IMR-90 (cell line): Measurements from ENCODE around the gene IL16. TPM values are rescaled to one million over a fixed set of nuclear protein-coding genes. Genes with fewer than 3 reads are reported as not detected.

ENCODE experiments used
- ATAC-seq: fragments of 200-7000 bp; cut with Tn5 transposase; 2 replicates; pipeline ENCODE4 v1.9.1; 2020; ENCODE audit warnings: low read depth, mild to moderate bottlenecking, moderate library complexity
- BruUV-seq: library from RNA; stranded (reverse); fragments of 400-500 nt; replicated peaks from 2 replicates; lab custom pipeline; 2021; lab: Mats Ljungman, UMichigan
- CTCF ChIA-PET: fragments of 300-600 bp; formaldehyde crosslinking; extraction: SDS; loops from one replicate; lab custom pipeline; 2021; ENCODE audit warnings: antibody characterized with exemption; lab: Yijun Ruan, JAX
- POLR2A ChIA-PET: fragments of 300-600 bp; sonication (Branson Sonifier 250); formaldehyde crosslinking; loops from one replicate; lab custom pipeline; 2022; ENCODE audit warnings: antibody characterized with exemption; ENCODE audit not compliant: unreplicated experiment; lab: Charles Lee
- DNase-seq: peaks from one replicate; pipeline ENCODE4 v3.0.0; 2013
- H2AFZ ChIP-seq: replicated peaks from 2 replicates; pipeline ENCODE3; 2013; ENCODE audit warnings: low read length, mild to moderate bottlenecking; ENCODE audit not compliant: poor library complexity
- H2AK5ac ChIP-seq: 2 replicates; pipeline ENCODE4 v1.6.1; 2013; ENCODE audit warnings: low read depth, low read length, inconsistent platforms
- H2AK9ac ChIP-seq: replicated peaks from 2 replicates; pipeline ENCODE3; 2013; ENCODE audit warnings: mild to moderate bottlenecking, low read depth, low read length, moderate library complexity; ENCODE audit not compliant: poor library complexity
- H2BK120ac ChIP-seq: 2 replicates; pipeline ENCODE4 v1.6.1; 2013; ENCODE audit warnings: low read depth, low read length, inconsistent platforms
- H2BK15ac ChIP-seq: 3 replicates; pipeline ENCODE4 v1.6.1; 2013; ENCODE audit warnings: low read depth, low read length, inconsistent platforms
- H2BK20ac ChIP-seq: 2 replicates; pipeline ENCODE4 v1.6.1; 2013; ENCODE audit warnings: low read depth, mild to moderate bottlenecking, inconsistent platforms, low read length, moderate library complexity
- H2BK5ac ChIP-seq: 2 replicates; pipeline ENCODE4 v1.6.1; 2013; ENCODE audit warnings: mild to moderate bottlenecking, low read depth, low read length, inconsistent platforms; ENCODE audit not compliant: poor library complexity, severe bottlenecking
- H3K14ac ChIP-seq: replicated peaks from 2 replicates; pipeline ENCODE4 v1.6.1; 2013; ENCODE audit warnings: low read depth, low read length, inconsistent platforms
- H3K18ac ChIP-seq: 2 replicates; pipeline ENCODE4 v1.6.1; 2013; ENCODE audit warnings: low read depth, low read length, control low read depth
- H3K23ac ChIP-seq: 2 replicates; pipeline ENCODE4 v1.6.1; 2013; ENCODE audit warnings: low read depth, low read length, inconsistent platforms
- H3K27ac ChIP-seq: 2 replicates; pipeline ENCODE4 v1.5.1; 2013; ENCODE audit warnings: mild to moderate bottlenecking, control low read depth, low read length; ENCODE audit not compliant: insufficient read depth
- H3K27me3 ChIP-seq: 2 replicates; pipeline ENCODE4 v1.6.1; 2013; ENCODE audit warnings: low read length; ENCODE audit not compliant: control insufficient read depth, insufficient read depth
- H3K36me3 ChIP-seq: 2 replicates; pipeline ENCODE4 v1.6.1; 2013; ENCODE audit warnings: low read length, mixed read lengths; ENCODE audit not compliant: control insufficient read depth, insufficient read depth
- H3K4ac ChIP-seq: 2 replicates; pipeline ENCODE4 v1.6.1; 2013; ENCODE audit warnings: low read depth, low read length, inconsistent platforms
- H3K4me1 ChIP-seq: 2 replicates; pipeline ENCODE4 v1.6.1; 2013; ENCODE audit warnings: low read length, mixed read lengths; ENCODE audit not compliant: control insufficient read depth, insufficient read depth
- H3K4me2 ChIP-seq: 2 replicates; pipeline ENCODE4 v1.6.1; 2013; ENCODE audit warnings: low read depth, mild to moderate bottlenecking, control low read depth, low read length, moderate library complexity
- H3K4me3 ChIP-seq: 2 replicates; pipeline ENCODE4 v1.5.1; 2013; ENCODE audit warnings: low read depth, mild to moderate bottlenecking, control low read depth, low read length, moderate library complexity; ENCODE audit not compliant: insufficient read depth
- H3K56ac ChIP-seq: 2 replicates; pipeline ENCODE4 v1.6.1; 2013; ENCODE audit warnings: low read length, inconsistent platforms; ENCODE audit not compliant: insufficient read depth; ENCODE audit errors: extremely low read depth
- H3K79me1 ChIP-seq, 2 experiments: 2 replicates each; pipeline ENCODE4 v1.6.1; 2013; ENCODE audit warnings: low read length in 2 of 2, inconsistent platforms in 1 of 2, low read depth in 1 of 2
- H3K9ac ChIP-seq: 2 replicates; pipeline ENCODE4 v1.6.1; 2013; ENCODE audit warnings: low read depth, low read length, control low read depth
- H3K9me1 ChIP-seq: 2 replicates; pipeline ENCODE4 v1.6.1; 2013; ENCODE audit warnings: low read length, inconsistent platforms; ENCODE audit not compliant: insufficient read depth
- H3K9me3 ChIP-seq: 2 replicates; pipeline ENCODE4 v1.6.1; 2013; ENCODE audit warnings: low read length; ENCODE audit not compliant: control insufficient read depth, insufficient read depth
- H4K20me1 ChIP-seq: 2 replicates; pipeline ENCODE4 v1.6.1; 2013; ENCODE audit warnings: low read length, inconsistent platforms; ENCODE audit not compliant: insufficient read depth
- H4K5ac ChIP-seq: 2 replicates; pipeline ENCODE4 v1.6.1; 2013; ENCODE audit warnings: mild to moderate bottlenecking, low read depth, low read length, control low read depth
- H4K8ac ChIP-seq, 2 experiments: 2 replicates each; pipeline ENCODE4 v1.6.1; 2013; ENCODE audit warnings: low read depth in 2 of 2, low read length in 2 of 2, control low read depth in 1 of 2, inconsistent platforms in 1 of 2
- H4K91ac ChIP-seq: 2 replicates; pipeline ENCODE4 v1.6.1; 2013; ENCODE audit warnings: low read depth, low read length, inconsistent platforms; ENCODE audit not compliant: insufficient read depth
- MAZ ChIP-seq: IDR thresholded peaks from 2 replicates; pipeline ENCODE4 v1.6.1; 2012; ENCODE audit warnings: low read depth, mild to moderate bottlenecking, low read length, improper control_type of control experiment, moderate library complexity, borderline replicate concordance
- RAD21 ChIP-seq: IDR thresholded peaks from 2 replicates; pipeline ENCODE4 v1.6.1; 2012; ENCODE audit warnings: low read length, improper control_type of control experiment
- WGBS, 2 experiments: methylation state at CpG; one replicate each; pipeline versions ENCODE4 v1.1.5 to v1.1.7; 2013; ENCODE audit warnings: missing lambda C conversion rate in 2 of 2; ENCODE audit not compliant: insufficient read length in 1 of 2; ENCODE audit errors: extremely low coverage in 2 of 2; 5-methylcytosine and 5-hydroxymethylcytosine counted together
- dilution Hi-C: fragments of 300-500 bp; cut with HindIII; formaldehyde crosslinking; loops from one replicate; pipeline ENCODE4 v1.14.3; 2018; ENCODE audit warnings: low sequenced_read_pairs; ENCODE audit not compliant: unreplicated experiment
- in situ Hi-C: fragments of 300-500 bp; cut with MboI; formaldehyde crosslinking; loops from 3 replicates; pipeline ENCODE4 v1.14.3; 2019; ENCODE audit warnings: low sequenced_read_pairs, inconsistent platforms, mixed read lengths
- intact Hi-C: fragments of 100-400 bp; cut with micrococcal nuclease; formaldehyde crosslinking; loops from 2 replicates; pipeline ENCODE4 v1.10.0; 2022
- polyA plus RNA-seq, 3 experiments: library from polyadenylated mRNA; depleted of rRNA; stranded (reverse); fragments of >200 nt; gene quantifications; 2 replicates each; pipeline ENCODE4 v1.2.3, GENCODE V29; 2012; ENCODE audit warnings: low replicate concordance in 1 of 3
- total RNA-seq: library from RNA; depleted of rRNA; stranded (reverse); fragments of >200 nt; gene quantifications from 2 replicates; pipeline ENCODE4 v1.2.3, GENCODE V29; 2012

The IL16 gene
- total and polyA plus RNA-seq, 2 of the 4 experiments (the other 2 are of a cell fraction) = 0.18 to 0.27 TPM

- BruUV-seq = no TSS peak
- ATAC-seq (no peak), DNase-seq (no peak)
- no peaks in the 10 kb centered on the region for H3K36me3 ChIP-seq
- peaks cover 5% of the 10 kb centered on the region; the same call in 1 of the 2 replicates for H3K4me1 ChIP-seq
- no peak overlapping the region for H2AK5ac ChIP-seq
- no peak overlapping the region for H2BK120ac ChIP-seq
- H3K4me2 ChIP-seq = no peak overlapping the region
- no peak overlapping the region for H4K91ac ChIP-seq
- dilution Hi-C loops (no loop called here), in situ Hi-C loops (loop anchor here (10.0 kb wide), 1 partner anchor 51 kb away; no protein-coding TSS in a partner anchor), intact Hi-C loops (loop anchor here (5.0 kb wide), 1 partner anchor 39 kb away; no protein-coding TSS in a partner anchor)
- no peak overlapping the region for H3K56ac ChIP-seq
- no CpG with 5 or more reads among the region's 4 CpGs for WGBS, 2 experiments
- H2BK20ac ChIP-seq = no peak overlapping the region
- H3K23ac ChIP-seq = no peak overlapping the region
- no peaks in the 10 kb centered on the region for H4K20me1 ChIP-seq
- H3K9ac ChIP-seq = no peak overlapping the region
- no peak overlapping the region for H3K18ac ChIP-seq
- no peak overlapping the region for H4K8ac ChIP-seq
- no peak overlapping the region for H2AFZ ChIP-seq
- H3K79me1 ChIP-seq = no peaks in the 10 kb centered on the region
- no peak overlapping the region for H3K27ac ChIP-seq
- ChIA-PET CTCF (no interaction called here), POLR2A (no interaction called here)
- H2BK5ac ChIP-seq = no peak overlapping the region
- no peak overlapping the region for H2BK15ac ChIP-seq
- H3K14ac ChIP-seq = no peak overlapping the region
- H3K9me1 ChIP-seq = no peaks in the 10 kb centered on the region
- H4K5ac ChIP-seq = no peak overlapping the region
- no peaks in the 10 kb centered on the region for H3K9me3 ChIP-seq
- H3K27me3 ChIP-seq = no peaks in the 10 kb centered on the region; the same call in none of the 2 replicates
- H3K4ac ChIP-seq = no peak overlapping the region
- no peak overlapping the region for H3K4me3 ChIP-seq
- H2AK9ac ChIP-seq = no peak overlapping the region
- no peak for TF ChIP-seq MAZ
- TF ChIP-seq RAD21 = no peak
Measured at GRCh38 chr15:81343371-81343770, 146.7 kb downstream of the IL16 start.
